ENCODE results near the gene ANKRD18B.
"Not testable (repeated sequence)": the region's sequence is repeated elsewhere in the genome, so short reads cannot be mapped to it uniquely, and the experiment has no call there.

The ANKRD18B gene

DNA sequence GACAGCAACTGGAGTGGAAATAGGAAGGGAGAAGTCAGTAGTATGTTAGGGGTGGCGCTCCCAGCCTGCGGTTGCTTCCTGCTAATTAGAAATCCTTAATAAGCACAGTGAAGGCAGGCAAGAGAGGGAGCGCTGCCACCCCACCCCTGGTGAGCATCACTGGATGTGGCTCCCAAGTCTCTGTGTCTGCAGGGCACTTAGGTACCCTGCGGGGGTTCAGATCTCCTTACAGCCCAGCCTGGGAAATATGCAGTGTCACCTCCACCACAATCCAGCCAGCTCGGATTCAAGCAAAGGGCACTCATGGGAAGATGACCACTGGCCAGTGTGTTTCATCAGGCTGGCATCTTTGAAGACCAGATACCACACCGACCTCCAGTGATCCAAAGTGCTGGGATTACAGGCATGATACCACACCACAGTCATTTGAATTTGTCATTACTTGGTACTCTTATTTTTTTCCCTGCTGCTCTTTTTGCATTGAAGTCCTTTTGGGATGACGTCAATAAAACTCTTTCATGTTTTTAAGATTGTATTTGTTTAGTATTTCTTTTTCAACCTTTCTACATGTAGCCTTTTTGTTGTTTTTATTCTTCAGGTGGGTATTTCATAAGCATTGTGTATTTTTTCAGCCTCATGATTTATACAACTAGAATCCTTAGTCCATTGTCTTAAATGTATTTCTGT is 90.1 kb downstream of the ANKRD18B start:
- TF ChIP-seq, protein P1, sequence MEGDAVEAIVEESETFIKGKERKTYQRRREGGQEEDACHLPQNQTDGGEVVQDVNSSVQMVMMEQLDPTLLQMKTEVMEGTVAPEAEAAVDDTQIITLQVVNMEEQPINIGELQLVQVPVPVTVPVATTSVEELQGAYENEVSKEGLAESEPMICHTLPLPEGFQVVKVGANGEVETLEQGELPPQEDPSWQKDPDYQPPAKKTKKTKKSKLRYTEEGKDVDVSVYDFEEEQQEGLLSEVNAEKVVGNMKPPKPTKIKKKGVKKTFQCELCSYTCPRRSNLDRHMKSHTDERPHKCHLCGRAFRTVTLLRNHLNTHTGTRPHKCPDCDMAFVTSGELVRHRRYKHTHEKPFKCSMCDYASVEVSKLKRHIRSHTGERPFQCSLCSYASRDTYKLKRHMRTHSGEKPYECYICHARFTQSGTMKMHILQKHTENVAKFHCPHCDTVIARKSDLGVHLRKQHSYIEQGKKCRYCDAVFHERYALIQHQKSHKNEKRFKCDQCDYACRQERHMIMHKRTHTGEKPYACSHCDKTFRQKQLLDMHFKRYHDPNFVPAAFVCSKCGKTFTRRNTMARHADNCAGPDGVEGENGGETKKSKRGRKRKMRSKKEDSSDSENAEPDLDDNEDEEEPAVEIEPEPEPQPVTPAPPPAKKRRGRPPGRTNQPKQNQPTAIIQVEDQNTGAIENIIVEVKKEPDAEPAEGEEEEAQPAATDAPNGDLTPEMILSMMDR (IDR thresholded peaks at IDR 0.05; ENCODE audit: low read depth, low read length), result no peak
- in situ Hi-C loops (cut with HindIII; ENCODE audit: low sequenced_read_pairs), result no loop called here
- DNase-seq (ENCODE audit: low read depth, low spot score), result no peak
- no peak overlapping the region for H3K4me3 ChIP-seq (ENCODE audit: low read depth, low read length)

DNA sequence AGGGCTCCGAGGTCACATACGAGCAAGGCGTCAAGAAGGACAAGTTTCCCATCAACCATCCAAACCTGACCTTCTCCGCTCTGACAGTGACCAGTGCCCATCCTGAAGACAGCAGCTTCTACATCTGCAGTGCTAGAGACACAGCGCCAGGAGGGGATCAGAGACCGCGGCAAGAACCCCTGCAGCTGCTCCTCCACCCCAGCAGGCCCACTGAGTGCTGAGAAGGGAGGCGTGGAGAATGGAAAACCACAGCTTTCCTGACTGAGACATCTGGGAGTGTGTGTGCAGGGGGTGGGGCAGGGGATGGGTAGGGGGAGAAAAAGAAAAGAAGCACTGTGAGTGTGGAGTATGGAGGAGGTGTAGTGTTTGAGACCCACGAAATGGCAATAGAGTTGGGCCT is 94.3 kb downstream of the ANKRD18B start:
- H3K4me3 ChIP-seq (ENCODE audit: low read depth, low read length); DNase-seq (ENCODE audit: low read depth, low spot score); in situ Hi-C loops (cut with HindIII; ENCODE audit: low sequenced_read_pairs): not testable (repeated sequence)

DNA sequence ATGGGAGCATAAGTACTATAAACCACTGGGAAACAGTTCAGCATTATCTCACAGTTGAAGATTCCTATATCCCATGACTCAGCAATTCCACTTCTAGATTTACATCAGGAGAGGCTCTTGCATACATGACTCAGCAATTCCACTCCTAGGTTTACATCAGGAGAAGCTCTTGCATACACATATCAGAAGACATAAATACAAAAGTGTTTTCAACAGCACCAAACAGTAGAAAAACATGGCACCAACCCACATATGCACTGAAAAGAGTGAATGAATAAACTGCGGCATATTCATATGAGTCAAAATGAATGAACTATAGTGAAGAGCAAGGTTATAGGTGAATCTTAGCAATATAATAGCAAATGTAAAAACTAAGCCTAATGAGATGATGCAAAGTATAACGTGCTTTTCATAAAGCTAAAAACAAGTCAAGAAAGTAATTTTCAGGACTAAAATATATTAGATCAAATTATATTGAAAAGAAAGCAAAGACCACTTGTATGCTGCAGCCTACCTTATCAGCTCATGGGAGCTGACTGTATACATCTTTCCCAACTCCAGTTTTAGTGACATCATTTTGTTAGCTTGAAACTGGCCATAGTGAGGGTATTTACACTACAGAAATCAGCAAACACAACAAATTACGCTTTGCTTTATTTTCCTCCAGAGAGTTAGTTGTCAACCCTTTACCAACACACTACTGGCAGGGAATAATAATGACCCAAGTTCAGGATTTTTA is 95.8 kb downstream of the ANKRD18B start:
- DNase-seq (ENCODE audit: low read depth, low spot score), result peak; percentile 79
- in situ Hi-C loops (cut with HindIII; ENCODE audit: low sequenced_read_pairs), result no loop called here
- no peak overlapping the region for H3K4me3 ChIP-seq (ENCODE audit: low read depth, low read length)
- TF ChIP-seq, protein P1 (IDR thresholded peaks at IDR 0.05; ENCODE audit: low read depth, low read length), result no peak

DNA sequence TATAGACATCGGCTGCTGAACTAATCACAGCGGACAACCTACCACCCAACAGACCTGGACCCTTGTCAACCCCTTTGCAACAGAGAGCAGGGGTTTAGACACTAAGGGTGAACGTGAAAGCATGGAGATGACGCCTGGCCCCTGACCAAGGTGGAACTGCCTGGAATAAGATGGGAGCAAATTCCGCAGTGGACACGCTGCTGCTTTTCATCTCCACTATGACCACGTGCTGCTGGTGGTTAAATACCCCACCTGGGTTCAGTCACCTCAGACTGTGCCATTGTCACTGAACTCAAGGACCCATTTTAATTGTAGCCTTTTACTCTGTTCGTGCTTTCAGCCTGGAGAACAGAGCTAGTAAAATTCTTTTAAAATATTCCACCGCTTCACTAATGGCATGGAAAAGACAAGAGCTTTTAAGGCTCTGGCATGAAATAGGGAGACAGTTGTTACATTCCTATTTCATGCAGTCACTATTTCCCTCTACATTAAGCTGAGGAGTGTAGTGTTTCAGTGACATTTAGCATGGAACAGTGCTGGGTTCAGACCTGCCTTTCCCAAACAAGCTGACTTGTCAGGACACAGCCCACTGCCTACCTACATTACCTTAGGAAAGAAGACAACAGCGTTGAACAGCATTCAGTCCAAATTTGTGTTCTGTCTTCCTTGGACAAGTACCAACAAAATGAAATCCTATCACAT is 96.8 kb downstream of the ANKRD18B start:
- TF ChIP-seq, protein P1 (IDR thresholded peaks at IDR 0.05; ENCODE audit: low read depth, low read length), result no peak
- in situ Hi-C loops (cut with HindIII; ENCODE audit: low sequenced_read_pairs), result no loop called here
- H3K4me3 ChIP-seq (ENCODE audit: low read depth, low read length), result no peak overlapping the region
- DNase-seq (ENCODE audit: low read depth, low spot score), result peak; percentile 71
